Medulla oblongata (tissue), 1 donor: ENCODE results near the gene PAFAH2.

Experiments
- DNase-seq: peaks from one replicate; pipeline ENCODE4 v3.0.0-alpha.2; 2015; ENCODE audit errors: extremely low spot score

The PAFAH2 gene

GRCh38 chr1:25997828-25998761 lies at the start of gene PAFAH2:
TSS of gene PAFAH2 (minus strand) at chr1:25998063. CDS start at chr1:25990816, 7,247 bp downstream.
- peak; percentile 100 for DNase-seq

- DNase-seq, result no peak
Observed at GRCh38 chr1:26047278-26047874, 49.5 kb upstream of the PAFAH2 start.

DNA sequence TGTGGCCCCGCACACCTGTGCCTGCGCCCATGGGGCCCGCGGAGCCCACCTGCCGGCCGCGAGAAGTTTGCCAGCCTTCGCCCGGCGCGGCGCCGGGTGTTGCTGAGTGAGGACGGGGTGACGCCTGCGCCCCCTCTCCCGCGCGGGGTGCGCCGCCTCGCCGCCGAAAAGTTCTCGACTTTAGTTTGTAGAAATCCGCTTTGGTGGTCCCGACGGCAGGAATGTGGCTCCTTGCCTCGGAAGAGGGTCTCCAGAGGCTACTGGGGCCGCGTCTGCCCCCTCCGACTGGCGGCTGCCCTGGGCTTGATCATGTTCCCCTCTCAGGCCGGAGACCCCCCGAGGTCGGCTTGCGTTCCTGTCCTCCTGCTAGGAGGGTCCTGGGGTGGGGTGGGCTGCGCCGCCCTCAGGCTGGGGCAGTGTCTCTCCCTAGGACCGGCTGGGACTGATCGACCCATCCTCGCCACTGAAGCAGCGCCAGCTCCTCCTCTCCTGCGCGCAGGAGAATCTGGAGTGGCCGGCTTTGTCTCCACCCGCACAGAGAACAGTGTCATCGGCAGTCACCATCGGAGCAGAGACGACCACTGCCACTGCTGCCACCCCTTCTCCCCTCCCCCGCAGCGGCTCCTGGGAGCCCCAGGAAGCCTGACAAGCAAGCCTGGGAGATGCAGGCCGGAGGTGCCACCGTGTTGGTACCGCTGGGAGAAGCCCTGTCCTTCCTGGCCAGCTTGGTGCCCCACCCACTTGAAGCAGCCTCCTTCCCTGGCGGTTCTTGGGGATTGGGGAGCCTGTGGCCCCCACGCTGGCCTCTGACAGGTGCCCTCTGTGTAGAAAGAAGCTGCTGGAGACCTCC lies 48.6 kb upstream of the PAFAH2 start:
- DNase-seq, result no peak

GRCh38 chr1:26045722-26046245 lies 47.9 kb upstream of the PAFAH2 start, which contains the start of gene SLC30A2:
TSS of gene SLC30A2 (minus strand) at chr1:26046118. CDS start at chr1:26045896, 222 bp downstream.
- DNase-seq, result no peak

- no peak for DNase-seq
Observed at GRCh38 chr1:26044971-26045721, 47.3 kb upstream of the PAFAH2 start.

DNA sequence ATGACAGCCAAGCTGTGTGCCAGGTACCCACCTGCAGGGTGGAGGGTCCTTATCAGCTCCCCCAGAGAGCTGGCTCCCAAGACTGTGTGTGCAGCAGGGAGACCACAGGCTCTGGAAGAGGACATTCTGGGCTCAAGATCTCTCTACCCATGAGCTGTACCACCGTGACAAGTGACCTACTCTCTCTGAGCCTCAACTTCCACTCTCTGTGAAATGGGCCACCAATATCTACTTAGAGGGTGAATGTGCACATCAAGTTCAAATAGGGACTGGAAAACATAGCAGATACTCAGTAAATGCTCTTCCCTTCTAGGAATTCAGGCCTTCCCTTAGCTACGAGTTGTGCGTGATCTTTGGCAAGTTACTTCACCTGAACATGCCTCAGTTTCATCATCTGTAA lies 46.6 kb upstream of the PAFAH2 start:
- DNase-seq, result no peak

DNA sequence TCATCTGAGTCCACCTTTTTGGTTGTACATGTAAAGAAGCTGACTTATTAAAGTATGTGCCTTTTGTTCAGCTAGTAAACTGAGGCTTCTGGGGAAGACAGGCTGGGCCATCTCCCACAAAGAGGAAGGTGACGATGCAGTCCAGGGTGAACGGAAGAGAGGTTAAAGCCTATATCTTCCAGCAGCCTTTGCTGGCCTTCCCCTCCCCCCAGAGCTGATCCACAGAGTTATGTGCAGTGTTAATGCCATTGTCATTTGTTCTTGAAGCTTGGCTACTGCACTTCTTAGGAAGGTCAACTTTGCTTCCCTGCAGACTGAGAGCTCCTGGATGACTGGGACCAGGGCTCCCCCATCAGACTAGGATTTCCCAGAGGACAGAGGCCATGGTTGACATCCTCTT lies 45.9 kb upstream of the PAFAH2 start:
- DNase-seq, result no peak

DNA sequence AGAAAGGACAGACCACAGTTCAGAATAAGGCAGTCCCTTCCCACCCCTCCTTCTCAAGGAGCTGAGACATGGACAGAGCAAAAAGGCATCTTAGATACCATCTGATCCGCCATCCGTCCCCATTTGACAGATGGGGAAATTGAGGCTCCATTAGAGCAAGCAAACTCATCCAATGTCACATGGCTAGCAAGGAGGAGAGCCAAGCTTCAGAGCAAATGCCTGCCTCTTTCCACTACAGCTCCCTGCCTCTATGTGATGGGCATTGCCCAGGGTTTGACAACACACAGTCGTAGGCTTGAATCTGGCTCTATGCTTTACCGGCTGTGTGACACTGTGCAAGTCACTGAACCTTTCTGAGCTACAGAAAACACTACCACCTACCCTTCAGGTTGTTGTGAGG lies 44.1 kb upstream of the PAFAH2 start:
- no peak for DNase-seq

- no peak for DNase-seq
Observed at GRCh38 chr1:26041401-26041800, 43.5 kb upstream of the PAFAH2 start.

DNA sequence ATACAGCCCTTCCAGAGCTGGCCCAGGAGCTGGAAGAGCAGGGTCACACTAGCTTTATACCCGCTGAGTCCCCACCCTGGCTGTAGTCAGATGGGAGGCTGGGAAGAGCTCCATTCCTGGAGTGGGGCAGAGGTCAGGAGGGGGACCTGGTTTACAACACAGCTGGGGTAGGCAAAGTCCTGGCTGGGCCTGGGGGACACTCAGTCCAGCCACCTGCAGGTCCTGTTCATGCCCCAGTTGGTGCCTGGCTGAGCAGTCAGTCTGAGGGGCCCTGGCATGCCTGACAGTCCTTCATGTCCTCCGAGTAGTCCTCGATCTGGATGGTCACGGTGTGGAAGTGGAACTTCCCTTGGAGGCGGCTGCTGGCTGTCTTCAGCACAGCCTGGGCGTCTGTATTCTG lies 41.0 kb upstream of the PAFAH2 start:
- DNase-seq, result no peak

DNA sequence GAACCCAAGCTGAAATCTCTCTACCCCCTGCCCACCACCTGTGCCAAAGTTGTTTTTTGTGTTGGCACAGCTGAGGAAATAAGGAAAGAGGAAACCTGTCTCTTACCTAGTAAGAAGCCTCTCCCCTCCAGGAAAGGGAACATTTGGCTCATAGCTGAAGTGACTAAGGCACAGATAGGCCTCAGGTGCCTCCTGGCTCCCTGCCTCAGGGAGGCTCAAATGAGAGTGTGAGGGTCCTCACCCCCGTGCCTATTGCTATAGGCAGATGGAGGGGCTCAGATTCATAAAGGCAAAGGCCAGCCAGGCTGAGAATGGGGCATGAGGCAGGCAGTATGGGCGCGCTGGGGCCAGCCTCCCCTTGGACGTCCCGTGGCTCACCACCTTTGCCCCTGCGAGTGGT lies 40.6 kb upstream of the PAFAH2 start:
- DNase-seq, result no peak

DNA sequence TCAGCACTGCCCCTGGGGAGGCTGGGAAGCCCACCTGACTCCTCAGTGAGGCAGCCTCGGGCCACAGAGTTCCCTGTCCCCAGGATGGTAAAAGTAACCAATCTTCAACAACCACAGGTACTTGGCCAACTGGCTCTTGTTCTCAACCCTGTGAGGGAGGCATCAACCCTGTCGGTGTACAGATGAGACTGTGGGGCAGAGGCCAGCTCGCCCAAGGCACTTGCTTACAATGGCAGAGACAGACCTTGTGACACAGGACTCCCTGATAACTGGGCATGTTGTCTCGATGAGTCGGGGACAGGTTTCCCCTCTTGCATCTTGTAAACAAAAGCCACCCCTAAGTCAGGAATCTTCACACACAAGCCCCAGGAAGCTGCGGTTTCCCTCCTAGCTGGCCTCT lies 40.0 kb upstream of the PAFAH2 start:
- no peak for DNase-seq

DNA sequence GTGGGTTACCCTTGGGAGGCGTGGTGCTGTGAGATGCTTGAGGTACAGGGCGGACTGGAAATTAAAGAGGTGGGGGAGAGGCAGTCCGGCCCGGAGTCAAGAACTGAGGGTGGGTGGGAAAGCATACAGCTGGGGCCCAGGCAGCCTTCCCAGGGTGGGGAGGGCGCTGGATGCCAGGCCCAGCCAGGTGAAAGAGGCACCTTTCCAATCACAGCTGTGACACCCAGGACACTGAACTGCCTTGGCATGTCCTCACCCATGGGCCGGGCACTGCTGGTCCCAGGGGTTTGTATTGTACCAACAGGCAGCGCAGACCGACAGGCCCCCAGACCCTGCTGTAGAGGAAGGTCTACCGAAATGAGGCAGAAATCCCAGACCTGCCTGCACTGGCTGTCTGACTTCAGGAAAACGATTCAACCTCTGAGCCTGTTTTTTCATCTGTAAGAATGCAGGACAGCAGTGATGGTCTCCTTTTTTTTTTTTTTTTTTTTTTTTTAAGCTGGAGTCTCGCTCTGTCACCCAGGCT lies 39.0 kb upstream of the PAFAH2 start:
- no peak for DNase-seq

DNA sequence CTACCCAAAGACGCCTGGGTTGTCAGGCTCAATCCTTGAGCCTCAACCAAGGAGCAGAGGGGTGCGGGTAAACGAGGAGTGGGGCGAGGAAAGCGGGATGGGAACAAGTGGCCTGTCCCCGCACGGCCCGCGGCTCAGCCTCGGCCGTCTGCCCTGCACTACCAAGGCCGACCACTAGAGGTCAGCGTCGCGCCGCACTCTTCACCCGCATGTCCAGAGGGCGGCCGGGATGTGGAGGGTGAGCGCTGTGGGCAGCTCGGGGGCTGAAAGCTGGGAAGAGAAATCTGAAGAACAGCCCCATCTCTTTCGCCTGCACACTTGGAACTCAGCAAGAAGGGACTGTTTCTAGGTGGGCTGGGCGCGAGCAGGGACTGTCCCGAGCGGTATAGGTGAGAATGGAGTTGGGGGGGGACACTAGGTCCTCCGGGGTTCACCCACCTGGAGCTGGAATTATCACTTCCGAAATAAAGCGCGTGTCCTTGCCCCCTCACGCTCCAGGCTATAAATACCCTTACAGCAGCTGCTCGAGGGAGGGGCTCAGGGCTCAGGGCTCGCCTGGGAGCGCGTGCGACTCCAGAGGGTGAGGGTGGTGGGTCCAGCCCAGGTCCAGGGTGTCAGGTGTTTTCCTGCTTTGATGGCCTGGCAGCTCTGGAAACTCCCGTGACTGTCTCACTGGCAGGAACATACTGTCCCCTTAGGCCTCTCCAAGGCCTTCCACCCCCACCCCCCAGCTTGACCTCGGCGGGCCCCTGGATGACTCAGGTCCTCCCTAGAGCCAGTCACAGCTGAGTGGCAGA lies 38.3 kb upstream of the PAFAH2 start:
- peak; percentile 87 for DNase-seq

- DNase-seq, result peak; percentile 95
Observed at GRCh38 chr1:26035203-26035958, 37.5 kb upstream of the PAFAH2 start.

DNA sequence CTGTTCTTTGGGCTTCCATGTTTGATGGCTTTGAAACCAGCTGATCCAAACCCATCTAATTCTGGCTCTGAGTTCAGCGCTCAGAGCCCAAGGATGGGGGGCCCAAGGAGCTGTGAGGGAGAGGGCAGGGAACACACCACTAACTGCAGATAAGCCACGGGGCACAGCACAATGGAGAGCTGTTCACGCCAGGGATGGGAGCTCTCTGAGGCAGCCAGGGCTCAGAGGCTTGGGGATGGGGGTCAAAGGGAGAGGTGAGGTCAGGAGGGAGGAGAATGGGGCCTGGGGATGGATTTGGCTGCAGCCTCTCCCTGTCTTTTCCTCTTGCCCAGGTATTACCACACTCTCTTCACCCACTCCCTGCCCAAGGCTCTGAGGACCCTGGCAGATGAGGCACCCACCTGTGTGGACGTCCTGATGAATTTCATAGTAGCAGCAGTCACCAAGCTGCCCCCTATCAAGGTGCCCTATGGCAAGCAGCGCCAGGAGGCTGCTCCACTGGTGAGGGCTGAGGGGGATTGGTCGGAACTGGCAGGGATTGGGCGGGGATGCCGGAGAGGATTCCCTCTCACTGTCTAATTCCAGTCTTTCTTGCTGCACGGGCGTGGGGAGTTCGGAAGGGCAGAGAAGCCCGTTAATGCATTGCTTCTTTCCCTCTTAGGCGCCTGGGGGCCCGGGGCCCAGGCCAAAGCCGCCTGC lies 36.8 kb upstream of the PAFAH2 start:
- DNase-seq, result no peak

DNA sequence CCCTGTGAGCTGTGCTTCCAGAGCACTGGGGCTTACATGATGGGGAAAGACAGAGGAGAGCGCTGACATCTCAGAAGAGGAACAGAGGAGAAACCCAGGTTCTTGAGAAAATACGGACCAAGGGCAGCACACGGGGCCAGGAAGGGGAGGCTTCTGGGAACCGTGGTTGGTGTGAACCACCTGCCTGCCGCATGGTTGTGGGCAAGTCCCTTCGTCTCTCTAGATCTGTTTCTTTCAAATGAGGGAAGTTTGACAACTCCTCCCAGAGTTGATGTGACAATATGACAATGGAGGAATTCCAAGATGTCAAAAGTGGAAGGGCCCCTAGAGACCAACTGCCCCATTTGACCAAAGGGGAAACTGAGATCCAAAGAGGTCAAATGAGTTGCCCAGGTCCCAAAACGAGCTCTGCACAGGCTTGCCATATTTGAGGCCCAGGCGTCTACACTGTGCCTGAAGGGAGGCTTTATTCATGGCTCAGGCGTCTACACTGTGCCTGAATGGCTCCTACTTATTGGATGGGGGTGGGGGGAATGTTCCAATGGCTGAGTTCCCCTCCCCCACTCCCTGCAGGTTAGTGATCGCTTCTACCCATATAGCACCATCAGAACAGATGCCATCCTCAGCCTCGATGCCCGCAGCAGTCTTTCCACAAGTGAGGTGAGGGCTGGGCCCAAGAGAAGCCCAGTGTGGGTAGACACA lies 34.9 kb upstream of the PAFAH2 start:
- no peak for DNase-seq

DNA sequence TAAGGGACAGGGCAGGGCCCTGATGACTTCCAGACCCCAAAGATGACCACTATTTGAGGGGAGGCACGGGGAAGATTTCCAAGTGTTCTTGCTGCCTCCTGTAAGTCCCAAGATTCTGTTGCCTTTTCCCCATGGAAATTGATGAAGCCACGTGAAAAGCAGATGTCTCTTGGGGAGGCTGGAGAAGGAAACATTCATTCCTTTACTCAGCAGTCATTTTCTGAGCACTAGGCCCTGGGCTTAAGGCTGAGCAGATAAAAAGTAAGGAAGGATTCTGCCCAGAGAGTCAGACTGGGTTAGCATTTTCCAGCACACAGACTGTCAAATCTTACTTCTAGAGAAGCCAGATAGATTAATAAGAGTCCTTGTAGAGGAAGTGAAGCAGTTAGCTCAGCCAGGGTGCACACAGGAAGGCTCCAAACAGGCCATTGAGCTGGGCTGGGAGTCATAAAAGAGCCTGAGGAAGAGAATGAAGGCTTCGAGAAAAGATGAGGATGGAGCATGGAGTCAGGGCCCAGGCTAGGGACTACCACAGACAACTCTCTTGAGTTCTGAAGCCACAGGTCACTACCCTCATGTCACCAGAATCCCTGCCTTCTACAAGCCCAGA lies 33.9 kb upstream of the PAFAH2 start:
- DNase-seq, result no peak
